Stomach (tissue), 4 donors: Measurements from ENCODE around the gene C18orf63.

Source experiments
- EP300 ChIP-seq: sonication (generic); formaldehyde crosslinking; IDR thresholded peaks from one replicate; pipeline ENCODE4 v1.6.1; 2017; ENCODE audit warnings: antibody characterized with exemption
- TF ChIP-seq, protein P1 (sequence below), 7 experiments: fragments of 450-650 bp in 4 of 7; fragments of 200-600 bp in 3 of 7; sonication (generic) in 3 of 7; IDR thresholded peaks; one replicate each; pipeline ENCODE4 v1.5.1; 2016 to 2019; ENCODE audit warnings: antibody characterized with exemption in 7 of 7, control low read depth in 2 of 7, mild to moderate bottlenecking in 1 of 7

DNA sequence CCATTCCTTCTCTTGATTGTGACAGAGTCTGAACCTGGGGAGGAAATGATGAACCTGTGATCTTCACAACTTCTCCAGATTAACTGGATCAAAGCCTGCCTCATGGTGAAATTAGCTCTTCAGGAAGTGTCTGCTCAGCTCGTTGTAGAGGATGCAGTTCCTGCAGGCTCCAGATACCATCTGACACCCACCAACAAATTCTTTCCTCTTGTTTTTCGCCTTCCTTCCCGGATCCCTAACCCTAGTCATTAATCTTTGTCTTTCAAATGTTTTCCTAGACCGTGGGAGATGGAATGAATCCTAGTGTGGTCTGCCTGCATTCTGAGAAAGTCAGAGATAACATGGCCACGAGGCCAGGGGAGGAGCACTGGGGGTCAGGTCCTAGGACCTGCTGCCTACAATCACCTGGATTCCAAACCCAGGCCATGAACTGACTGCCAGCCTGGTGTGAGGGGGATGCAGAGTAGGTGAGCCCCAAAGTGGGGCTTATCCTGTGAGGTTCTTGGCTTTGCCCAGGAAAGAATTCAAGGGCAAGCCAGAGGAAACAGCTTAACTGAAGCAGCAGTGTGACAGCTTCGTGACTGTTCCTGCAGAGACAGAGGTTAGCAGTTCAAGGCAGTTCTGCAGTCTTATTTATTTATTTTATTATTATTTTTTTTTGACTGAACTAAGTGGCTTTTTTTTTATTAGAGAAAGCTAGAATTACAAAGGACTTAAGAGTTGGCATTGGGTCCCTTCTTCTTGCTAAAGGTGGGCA is 73.7 kb downstream of the C18orf63 start:
- TF ChIP-seq, protein P1, sequence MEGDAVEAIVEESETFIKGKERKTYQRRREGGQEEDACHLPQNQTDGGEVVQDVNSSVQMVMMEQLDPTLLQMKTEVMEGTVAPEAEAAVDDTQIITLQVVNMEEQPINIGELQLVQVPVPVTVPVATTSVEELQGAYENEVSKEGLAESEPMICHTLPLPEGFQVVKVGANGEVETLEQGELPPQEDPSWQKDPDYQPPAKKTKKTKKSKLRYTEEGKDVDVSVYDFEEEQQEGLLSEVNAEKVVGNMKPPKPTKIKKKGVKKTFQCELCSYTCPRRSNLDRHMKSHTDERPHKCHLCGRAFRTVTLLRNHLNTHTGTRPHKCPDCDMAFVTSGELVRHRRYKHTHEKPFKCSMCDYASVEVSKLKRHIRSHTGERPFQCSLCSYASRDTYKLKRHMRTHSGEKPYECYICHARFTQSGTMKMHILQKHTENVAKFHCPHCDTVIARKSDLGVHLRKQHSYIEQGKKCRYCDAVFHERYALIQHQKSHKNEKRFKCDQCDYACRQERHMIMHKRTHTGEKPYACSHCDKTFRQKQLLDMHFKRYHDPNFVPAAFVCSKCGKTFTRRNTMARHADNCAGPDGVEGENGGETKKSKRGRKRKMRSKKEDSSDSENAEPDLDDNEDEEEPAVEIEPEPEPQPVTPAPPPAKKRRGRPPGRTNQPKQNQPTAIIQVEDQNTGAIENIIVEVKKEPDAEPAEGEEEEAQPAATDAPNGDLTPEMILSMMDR (IDR thresholded peaks at IDR 0.05) = no peak
- no peak for TF ChIP-seq EP300
